GM20431 (cell line): Measurements from ENCODE around the gene AMMECR1L.
"Not testable (repeated sequence)": the region's sequence is repeated elsewhere in the genome, so short reads cannot be mapped to it uniquely, and the experiment has no call there.

Experiments used
- in situ Hi-C: fragments of 300-500 bp; cut with MseI, MboI; formaldehyde crosslinking; loops from one replicate; pipeline ENCODE4 v1.15.0; 2020; ENCODE audit warnings: low sequenced_read_pairs; ENCODE audit not compliant: unreplicated experiment

Gene AMMECR1L

GRCh38 chr2:127885780-127886592 is at the start of gene AMMECR1L:
Gene AMMECR1L (minus strand): TSS chr2:127885956. CDS start chr2:127874234, 11,722 bp downstream.
- in situ Hi-C loops = not testable (repeated sequence)

GRCh38 chr2:127935337-127935736 is 49.6 kb upstream of the AMMECR1L start:
- in situ Hi-C loops = no loop called here

- in situ Hi-C loops = no loop called here
These were observed 46.6 kb upstream of the AMMECR1L start for GRCh38 chr2:127932199-127932876.

GRCh38 chr2:127929449-127929848 is 43.7 kb upstream of the AMMECR1L start:
- in situ Hi-C loops = no loop called here

- in situ Hi-C loops = no loop called here
These were observed 41.6 kb upstream of the AMMECR1L start for GRCh38 chr2:127927384-127927783.

- in situ Hi-C loops = no loop called here
These were observed 32.2 kb upstream of the AMMECR1L start for GRCh38 chr2:127917916-127918315.

- in situ Hi-C loops = no loop called here
These were observed 28.2 kb upstream of the AMMECR1L start for GRCh38 chr2:127913808-127914457.

- in situ Hi-C loops = no loop called here
These were observed 26.0 kb upstream of the AMMECR1L start for GRCh38 chr2:127911737-127912136.

GRCh38 chr2:127910415-127910814 is 24.7 kb upstream of the AMMECR1L start:
- in situ Hi-C loops = no loop called here

- in situ Hi-C loops = no loop called here
These were observed 23.3 kb upstream of the AMMECR1L start for GRCh38 chr2:127909019-127909418.

GRCh38 chr2:127907733-127908400 is 22.1 kb upstream of the AMMECR1L start:
- in situ Hi-C loops = not testable (repeated sequence)

GRCh38 chr2:127906206-127906926 is 20.6 kb upstream of the AMMECR1L start:
- in situ Hi-C loops = no loop called here

GRCh38 chr2:127901339-127902056 is 15.7 kb upstream of the AMMECR1L start:
- in situ Hi-C loops = no loop called here

GRCh38 chr2:127897531-127898211 is 11.9 kb upstream of the AMMECR1L start:
- in situ Hi-C loops = no loop called here

GRCh38 chr2:127893494-127893893 is 7.7 kb upstream of the AMMECR1L start:
- in situ Hi-C loops = no loop called here

GRCh38 chr2:127893033-127893432 is 7.3 kb upstream of the AMMECR1L start:
- in situ Hi-C loops = no loop called here

- in situ Hi-C loops = no loop called here
These were observed 6.1 kb upstream of the AMMECR1L start for GRCh38 chr2:127891811-127892210.

GRCh38 chr2:127890756-127891155 is 5.0 kb upstream of the AMMECR1L start:
- in situ Hi-C loops = not testable (repeated sequence)

- in situ Hi-C loops = no loop called here
These were observed 3.0 kb upstream of the AMMECR1L start for GRCh38 chr2:127888772-127889171.
